Stimulated activated CD8-positive, alpha-beta memory T cell treated with anti-CD3 and anti-CD28 coated beads, Interleukin-15, amount 100 ng/mL, for 48 hours (primary cell): ENCODE measurements around the gene SLC38A1.

Source experiments
- DNase-seq, 2 donors: peaks; one replicate each; pipeline ENCODE4 v3.0.0-alpha.2; 2020; ENCODE audit warnings: low read depth in 2 of 2

Gene SLC38A1

DNA sequence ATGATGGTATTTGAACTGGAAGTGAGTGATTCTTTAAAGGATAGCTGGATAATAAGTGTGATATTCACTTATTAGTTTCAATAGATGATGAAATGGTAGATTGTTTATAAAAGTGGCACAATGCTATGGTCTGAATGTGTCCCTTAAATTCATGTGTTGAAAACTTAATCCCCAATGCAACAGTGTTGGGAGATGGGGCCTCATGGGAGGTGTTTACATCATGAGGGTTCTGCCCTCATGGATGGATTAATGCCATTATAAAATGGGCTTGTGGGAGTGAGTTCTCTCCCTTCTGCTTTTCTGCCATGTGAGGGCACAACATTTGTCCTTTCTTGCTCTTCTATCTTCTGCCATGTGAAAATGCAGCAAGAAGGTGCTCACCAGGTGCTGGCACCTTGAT is 134.0 kb downstream of the SLC38A1 start:
- no peak for DNase-seq

DNA sequence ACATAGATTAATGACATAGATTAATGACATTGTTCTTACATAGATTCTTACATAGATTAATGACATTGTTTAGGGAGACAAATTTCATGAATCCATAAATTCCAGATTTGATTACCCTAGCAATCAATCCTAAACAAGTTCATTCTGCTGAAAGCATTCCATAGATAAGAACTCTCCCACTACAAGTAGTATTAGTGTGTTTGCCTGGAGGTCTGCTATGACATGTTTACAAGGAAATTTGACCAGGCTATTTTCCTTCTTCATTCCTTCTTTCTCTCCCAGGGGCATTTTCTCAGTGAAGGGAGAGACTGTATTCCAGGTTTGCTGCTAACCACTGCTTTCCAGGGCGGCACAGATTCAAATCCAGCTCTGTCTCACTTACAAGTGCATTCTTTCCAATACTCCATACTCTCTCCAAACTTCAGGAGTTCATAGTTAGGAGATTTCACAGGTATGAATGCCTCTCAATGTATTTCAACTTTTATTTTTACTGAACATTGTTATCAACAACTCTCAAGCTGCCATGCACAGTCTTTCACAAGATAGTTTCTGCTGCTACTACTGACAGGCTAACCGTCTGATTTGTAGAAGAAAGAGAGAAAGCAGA is 134.5 kb downstream of the SLC38A1 start:
- DNase-seq = no peak

- DNase-seq = no peak
Measured at GRCh38 chr12:46133751-46134150, 135.1 kb downstream of the SLC38A1 start.
